Left lung (tissue), 10 donors: Measurements from ENCODE around the gene WWC2. TPM values are rescaled to one million over a fixed set of nuclear protein-coding genes. Genes with fewer than 3 reads are reported as not detected.

ENCODE experiments used
- ATAC-seq: fragments of 200-7000 bp; cut with Tn5 transposase; one replicate; pipeline ENCODE4 v1.9.1; 2020; ENCODE audit warnings: moderate library complexity
- DNase-seq, 4 donors: peaks; one replicate each; pipeline ENCODE4 v3.0.0-alpha.2; 2013 to 2020
- H3K27ac ChIP-seq, 2 donors: fragments of 200-600 bp; sonication (generic) in 1 of 2; one replicate each; pipeline versions ENCODE4 v1.5.0 to v1.8.0; 2020 to 2021
- H3K27me3 ChIP-seq, 2 donors: fragments of 200-600 bp; sonication (generic) in 1 of 2; one replicate each; pipeline versions ENCODE4 v1.5.0 to v1.8.0; 2020 to 2021
- H3K36me3 ChIP-seq, 2 donors: fragments of 200-600 bp; sonication (generic) in 1 of 2; one replicate each; pipeline versions ENCODE4 v1.5.0 to v1.8.0; 2020 to 2021
- H3K4me1 ChIP-seq, 2 donors: fragments of 200-600 bp; one replicate each; pipeline ENCODE4 v1.8.0; 2021
- H3K4me3 ChIP-seq, 2 donors: fragments of 200-600 bp; sonication (generic) in 1 of 2; one replicate each; pipeline versions ENCODE4 v1.5.0 to v1.8.0; 2020 to 2021; ENCODE audit warnings: mild to moderate bottlenecking in 1 of 2
- H3K9me3 ChIP-seq, 2 donors: fragments of 200-600 bp; sonication (generic) in 1 of 2; one replicate each; pipeline versions ENCODE4 v1.5.0 to v1.8.0; 2020 to 2021
- intact Hi-C, 2 donors: fragments of 100-400 bp; cut with DNase I; formaldehyde crosslinking; loops; one replicate each; pipeline versions ENCODE4 v1.11.2 to v1.14.2; 2022
- polyA plus RNA-seq, 6 donors: library from polyadenylated mRNA; unstranded; fragments of 120-200 nt; gene quantifications; one replicate each; pipeline ENCODE4 v1.2.1, GENCODE V29; 2013; ENCODE audit not compliant: insufficient read length in 6 of 6
- total RNA-seq, 2 donors: library from RNA; stranded (reverse); fragmentation: NEBNext Ultra II Directional; extraction: Animal tissue kit (Norgen Biotek cat#: 25700); gene quantifications; one replicate each; pipeline ENCODE4 v1.2.1, GENCODE V29; 2021
- TF ChIP-seq, protein P1 (sequence below), 2 donors: fragments of 200-600 bp; sonication (generic) in 1 of 2; IDR thresholded peaks; one replicate each; pipeline versions ENCODE4 v1.5.0 to v1.8.0; 2021; ENCODE audit warnings: antibody characterized with exemption in 2 of 2
- donor health status: DM: no; HTN: yes; CAD: no.
- donor health status: DM: no; HTN: no; CAD: no.

The WWC2 gene
- total and polyA plus RNA-seq, 8 donors = 39.6 to 96.9 (median 52.3) TPM

- DNase-seq (no peak), ATAC-seq (no peak)
- Histone ChIP-seq H3K4me3 (no peak overlapping the region), H3K36me3 (no peaks in the 10 kb centered on the region), H3K4me1 (peaks cover 13% of the 10 kb centered on the region in 2 donors), H3K9me3 (no peaks in the 10 kb centered on the region), H3K27me3 (no peaks in the 10 kb centered on the region), H3K27ac (no peak overlapping the region)
- TF ChIP-seq, protein P1, sequence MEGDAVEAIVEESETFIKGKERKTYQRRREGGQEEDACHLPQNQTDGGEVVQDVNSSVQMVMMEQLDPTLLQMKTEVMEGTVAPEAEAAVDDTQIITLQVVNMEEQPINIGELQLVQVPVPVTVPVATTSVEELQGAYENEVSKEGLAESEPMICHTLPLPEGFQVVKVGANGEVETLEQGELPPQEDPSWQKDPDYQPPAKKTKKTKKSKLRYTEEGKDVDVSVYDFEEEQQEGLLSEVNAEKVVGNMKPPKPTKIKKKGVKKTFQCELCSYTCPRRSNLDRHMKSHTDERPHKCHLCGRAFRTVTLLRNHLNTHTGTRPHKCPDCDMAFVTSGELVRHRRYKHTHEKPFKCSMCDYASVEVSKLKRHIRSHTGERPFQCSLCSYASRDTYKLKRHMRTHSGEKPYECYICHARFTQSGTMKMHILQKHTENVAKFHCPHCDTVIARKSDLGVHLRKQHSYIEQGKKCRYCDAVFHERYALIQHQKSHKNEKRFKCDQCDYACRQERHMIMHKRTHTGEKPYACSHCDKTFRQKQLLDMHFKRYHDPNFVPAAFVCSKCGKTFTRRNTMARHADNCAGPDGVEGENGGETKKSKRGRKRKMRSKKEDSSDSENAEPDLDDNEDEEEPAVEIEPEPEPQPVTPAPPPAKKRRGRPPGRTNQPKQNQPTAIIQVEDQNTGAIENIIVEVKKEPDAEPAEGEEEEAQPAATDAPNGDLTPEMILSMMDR (IDR thresholded peaks at IDR 0.05) = no peak
- intact Hi-C loops = no loop called here
Measured at GRCh38 chr4:183139058-183139750, 40.1 kb downstream of the WWC2 start.

DNA sequence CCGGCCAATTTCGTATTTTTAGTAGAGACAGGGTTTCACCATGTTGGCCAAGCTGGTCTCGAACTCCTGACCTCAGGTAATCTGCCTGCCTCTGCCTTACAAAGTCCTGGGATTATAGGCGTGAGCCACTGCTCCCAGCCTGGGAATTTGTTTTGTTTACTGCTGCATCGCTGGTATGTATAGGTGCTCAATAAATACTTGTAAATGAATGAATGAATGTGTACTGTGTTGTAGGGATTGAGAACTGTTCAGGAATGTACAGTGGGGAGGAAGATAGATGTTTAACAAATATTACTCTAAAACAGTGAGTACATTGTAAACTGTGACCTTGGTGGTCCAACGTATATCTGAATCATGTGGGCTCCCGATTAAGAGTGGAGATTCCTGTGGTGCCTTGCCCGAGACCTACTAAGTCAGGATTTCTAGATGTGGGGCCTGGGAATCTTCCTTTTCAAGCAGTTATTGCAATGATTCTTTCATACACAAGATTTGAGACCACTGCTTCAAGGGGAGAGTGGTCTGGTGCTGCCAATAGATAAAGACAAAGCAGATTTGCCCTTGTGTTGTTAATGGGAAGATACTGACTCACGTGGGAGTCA lies 41.0 kb downstream of the WWC2 start:
- no peaks in the 10 kb centered on the region for H3K27me3 ChIP-seq
- H3K9me3 ChIP-seq = no peaks in the 10 kb centered on the region
- TF ChIP-seq, protein P1 (IDR thresholded peaks at IDR 0.05) = no peak
- H3K36me3 ChIP-seq = no peaks in the 10 kb centered on the region
- ATAC-seq (no peak), DNase-seq (no peak)
- no peak overlapping the region for H3K27ac ChIP-seq
- peaks cover 13% of the 10 kb centered on the region in 2 donors for H3K4me1 ChIP-seq
- no peak overlapping the region for H3K4me3 ChIP-seq
- intact Hi-C loops = no loop called here

- no peaks in the 10 kb centered on the region for H3K36me3 ChIP-seq
- no peak overlapping the region for H3K4me3 ChIP-seq
- no peaks in the 10 kb centered on the region for H3K9me3 ChIP-seq
- TF ChIP-seq, protein P1 (IDR thresholded peaks at IDR 0.05) = no peak
- ATAC-seq = no peak
- no peaks in the 10 kb centered on the region for H3K27me3 ChIP-seq
- no peak for DNase-seq
- H3K4me1 ChIP-seq = peaks cover 13% of the 10 kb centered on the region in 2 donors
- intact Hi-C loops = no loop called here
- H3K27ac ChIP-seq = no peak overlapping the region
Measured at GRCh38 chr4:183140911-183141320, 41.9 kb downstream of the WWC2 start.

DNA sequence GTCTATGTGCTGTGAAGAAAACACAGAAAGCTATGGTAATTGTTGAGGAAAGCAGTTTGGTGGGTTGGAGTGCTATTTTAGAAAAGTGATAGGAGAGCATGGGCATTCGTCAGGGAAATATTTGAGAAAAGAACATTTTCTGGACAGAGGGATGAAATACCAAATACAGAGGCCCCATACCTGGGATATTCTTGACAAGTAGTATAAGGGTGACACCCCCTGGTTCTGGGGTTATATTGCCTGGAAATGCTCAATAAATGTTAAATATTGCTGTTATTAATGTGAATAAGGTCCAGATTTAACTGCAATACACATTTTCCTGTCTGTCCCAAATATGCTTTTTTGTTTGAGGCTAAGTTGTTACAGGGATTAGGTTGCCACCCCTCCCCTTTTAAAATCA lies 42.9 kb downstream of the WWC2 start:
- no peaks in the 10 kb centered on the region for H3K9me3 ChIP-seq
- no peak overlapping the region for H3K27ac ChIP-seq
- no peaks in the 10 kb centered on the region for H3K27me3 ChIP-seq
- no peak overlapping the region for H3K4me3 ChIP-seq
- H3K36me3 ChIP-seq = no peaks in the 10 kb centered on the region
- TF ChIP-seq, protein P1 (IDR thresholded peaks at IDR 0.05) = no peak
- ATAC-seq = no peak
- no peak for DNase-seq
- H3K4me1 ChIP-seq = peaks cover 18% of the 10 kb centered on the region in 2 donors
- intact Hi-C loops = no loop called here
